ENCODE data around the gene NOSTRIN.

DNA sequence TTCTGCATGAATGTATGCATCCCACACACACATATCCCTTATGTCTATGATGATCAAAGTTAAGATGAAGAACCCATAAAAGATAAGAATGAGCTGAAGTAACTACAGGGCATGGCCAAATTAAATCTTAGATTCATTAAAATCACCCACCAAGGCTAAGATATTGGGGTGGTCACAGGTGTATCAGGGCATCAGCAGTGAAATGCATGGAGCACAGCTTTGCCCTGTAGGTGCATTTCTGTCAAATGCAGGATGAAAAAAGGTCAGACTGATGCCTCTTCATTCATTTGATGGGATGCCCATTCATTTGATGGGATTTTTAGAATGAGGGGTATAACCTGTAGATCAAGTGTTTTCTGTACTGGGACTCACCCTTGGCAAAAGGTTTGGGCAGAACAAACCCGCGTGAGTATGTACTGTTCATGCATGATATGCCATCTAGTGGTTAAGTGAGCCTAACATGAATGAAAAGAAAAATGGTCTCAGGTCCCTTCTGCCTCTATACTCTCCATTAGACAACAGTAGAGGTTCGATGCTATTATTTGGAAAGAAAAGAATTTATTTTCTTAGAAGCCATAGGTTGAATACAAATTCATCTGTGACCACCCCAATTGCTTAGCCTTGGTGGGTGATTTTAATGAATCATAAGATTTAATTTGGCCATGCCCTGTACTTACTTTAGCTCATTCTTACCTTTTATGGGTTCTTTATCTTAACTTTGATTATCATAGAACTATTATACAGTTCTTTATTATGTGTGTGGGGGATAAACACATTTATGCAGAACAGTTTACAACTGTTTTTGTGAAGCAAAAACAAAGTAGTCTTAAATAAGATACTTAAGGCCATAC is 43.2 kb upstream of the NOSTRIN start:
- TF ChIP-seq ZNF274 (IDR thresholded peaks at IDR 0.05; ENCODE audit: low read depth, low read length), result no peak
- TF ChIP-seq YY1 (IDR thresholded peaks at IDR 0.05; ENCODE audit: insufficient read depth, insufficient read length), result no peak
- TF ChIP-seq SUZ12 (IDR thresholded peaks at IDR 0.05; ENCODE audit: extremely low read depth, insufficient read depth, insufficient read length), result no peak

Measured in NT2/D1 (cell line).